ENCODE results near the gene TBC1D1. TPM values are rescaled to one million over a fixed set of nuclear protein-coding genes. Genes with fewer than 3 reads are reported as not detected.

TBC1D1 gene
- total and polyA plus RNA-seq, 8 donors, result 16.2 to 41.0 (median 24.6) TPM

GRCh38 chr4:38131371-38132091 is 240.6 kb downstream of the TBC1D1 start:
- TF ChIP-seq CTCF (IDR thresholded peaks at IDR 0.05), result no peak
- intact Hi-C loops (cut with DNase I), result no loop called here
- H3K4me1 ChIP-seq, result peaks cover 33 to 44% (median 40%) of the 10 kb centered on the region in 3 donors
- no peaks in the 10 kb centered on the region for H3K9me3 ChIP-seq
- no peak for FAIRE-seq
- H3K36me3 ChIP-seq, result no peaks in the 10 kb centered on the region
- ATAC-seq, result peak in 3 of 4 donors; percentile 3 to 20 (median 9)
- no peak overlapping the region for H3K4me3 ChIP-seq
- 42 to 48% methylated on average over 12 of the region's 12 CpGs for WGBS, 2 donors
- peak in 2 of 6 donors; percentile 32 to 41 for DNase-seq
- no peaks in the 10 kb centered on the region for H3K27me3 ChIP-seq
- H3K27ac ChIP-seq, result peak overlapping the region; percentile 46 to 86 (median 70)

DNA sequence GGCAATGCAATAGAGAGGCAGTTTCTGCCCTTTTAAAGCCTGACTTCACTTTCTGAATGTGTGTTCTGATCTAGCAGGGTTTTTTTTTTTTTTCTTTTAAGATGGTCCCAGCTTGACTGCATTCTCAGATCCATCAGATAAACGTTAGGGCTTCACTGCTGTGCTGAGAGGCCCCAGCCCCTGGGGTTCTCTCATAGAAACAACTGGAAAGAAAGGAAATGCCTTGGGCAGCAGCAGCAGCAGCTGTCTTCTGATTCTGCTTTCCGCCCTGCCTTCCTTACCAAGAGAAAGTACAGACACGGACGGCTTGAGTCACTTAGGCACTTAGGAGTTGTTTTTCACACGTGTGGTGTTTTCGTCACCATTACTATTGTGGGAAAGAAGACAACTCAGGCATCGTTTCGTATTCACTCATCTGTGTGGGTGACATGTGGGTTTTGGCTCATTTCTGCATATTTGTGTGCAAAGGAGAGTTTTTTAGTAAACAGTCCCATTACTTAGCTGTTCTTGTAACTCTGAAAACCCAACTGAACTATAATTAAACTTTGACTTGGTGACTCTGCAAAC is 241.3 kb downstream of the TBC1D1 start:
- intact Hi-C loops (cut with DNase I), result no loop called here
- ATAC-seq (peak; percentile 42 to 71 (median 47)), DNase-seq (peak in 3 of 6 donors; percentile 24 to 53 (median 31)), FAIRE-seq (no peak)
- Histone ChIP-seq H3K4me3 (no peak overlapping the region), H3K36me3 (no peaks in the 10 kb centered on the region), H3K27me3 (no peaks in the 10 kb centered on the region), H3K27ac (peak overlapping the region; percentile 46 to 86 (median 70)), H3K4me1 (peaks cover 33 to 44% (median 40%) of the 10 kb centered on the region in 3 donors), H3K9me3 (no peaks in the 10 kb centered on the region)
- TF ChIP-seq CTCF (IDR thresholded peaks at IDR 0.05), result no peak
- 9 to 11% methylated on average over 8 of the region's 8 CpGs for whole genome bisulfite sequencing, 2 donors

DNA sequence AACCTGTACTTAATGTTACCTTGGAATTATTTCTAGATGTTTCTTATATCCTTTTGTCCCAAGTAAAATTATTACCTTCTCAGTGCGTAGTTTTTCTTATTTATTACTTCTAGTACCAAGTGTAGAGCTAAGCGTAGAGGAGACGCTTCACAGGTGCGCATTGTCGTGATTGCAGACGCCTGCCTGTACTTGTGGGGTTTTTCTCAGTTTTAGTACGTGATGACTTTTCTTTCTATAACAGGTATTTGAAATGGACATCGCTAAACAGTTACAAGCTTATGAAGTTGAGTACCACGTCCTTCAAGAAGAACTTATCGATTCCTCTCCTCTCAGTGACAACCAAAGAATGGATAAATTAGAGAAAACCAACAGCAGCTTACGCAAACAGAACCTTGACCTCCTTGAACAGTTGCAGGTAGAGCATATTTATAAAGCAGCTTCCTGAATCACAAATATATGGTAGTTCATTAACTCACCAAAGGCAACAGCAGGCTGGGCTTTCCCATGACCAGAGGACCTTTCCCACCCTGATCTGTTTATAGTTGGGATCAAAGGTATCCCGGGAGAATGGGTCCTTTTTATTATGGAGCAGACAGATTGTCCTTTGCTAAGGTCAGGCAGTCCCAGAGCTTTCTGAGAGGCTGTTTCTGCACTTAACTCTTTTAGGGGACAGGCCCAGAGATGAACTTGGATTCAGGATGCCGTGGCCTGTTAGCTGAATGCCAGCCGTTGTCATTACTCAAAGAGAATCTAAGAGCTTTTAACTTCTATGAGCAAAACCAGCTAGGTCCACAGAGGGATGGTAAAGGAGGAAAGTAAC is 242.2 kb downstream of the TBC1D1 start:
- Histone ChIP-seq H3K27me3 (no peaks in the 10 kb centered on the region), H3K4me3 (no peak overlapping the region), H3K4me1 (peaks cover 33 to 44% (median 40%) of the 10 kb centered on the region in 3 donors), H3K9me3 (no peaks in the 10 kb centered on the region), H3K27ac (peak overlapping the region; percentile 46 to 86 (median 70)), H3K36me3 (no peaks in the 10 kb centered on the region)
- peak; percentile 86 to 94 (median 90) for ATAC-seq
- no peak for TF ChIP-seq CTCF (IDR thresholded peaks at IDR 0.05)
- 18 to 24% methylated on average over 14 of the region's 14 CpGs for WGBS, 2 donors
- FAIRE-seq, result peak; percentile 82
- DNase-seq, result peak in 4 of 6 donors; percentile 53 to 85 (median 74)
- intact Hi-C loops (cut with DNase I), result no loop called here

DNA sequence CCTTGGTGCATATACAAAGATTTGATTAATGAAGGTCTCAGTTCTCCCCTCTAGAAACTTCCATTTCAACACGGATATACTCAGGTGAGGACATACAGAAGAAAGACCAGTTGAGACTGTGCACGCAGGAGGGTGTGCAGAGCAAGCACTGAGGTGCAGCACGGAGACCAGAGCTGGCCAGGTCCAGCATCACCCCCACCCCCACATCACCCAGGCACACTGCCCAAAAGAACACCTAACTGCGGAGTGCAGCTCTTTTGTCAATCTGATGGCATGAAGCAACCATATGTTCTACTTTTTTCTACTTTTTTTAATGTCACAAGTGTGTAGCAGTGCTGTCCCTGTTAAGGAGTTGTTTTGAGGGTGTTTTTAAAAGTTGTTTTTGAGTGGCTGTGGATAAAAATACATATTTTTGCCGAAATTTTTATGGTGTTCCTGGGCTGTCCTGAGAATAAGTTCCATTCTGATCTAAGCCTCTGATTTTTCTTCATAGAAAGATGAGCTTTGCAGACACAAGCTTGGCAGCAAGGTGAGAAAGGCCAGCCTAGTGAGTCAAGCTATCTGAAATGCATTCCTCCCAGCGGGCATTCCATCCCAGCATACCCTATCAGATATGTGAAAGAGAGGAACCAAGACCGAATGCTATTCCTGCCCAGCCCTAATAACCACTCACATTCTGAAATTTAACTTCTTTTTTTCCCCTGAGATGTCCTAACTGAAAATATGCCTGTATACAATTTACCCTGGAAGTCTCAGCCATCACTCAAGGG is 243.0 kb downstream of the TBC1D1 start:
- WGBS, 2 donors, result 21 to 22% methylated on average over 7 of the region's 7 CpGs
- Histone ChIP-seq H3K36me3 (no peaks in the 10 kb centered on the region), H3K9me3 (no peaks in the 10 kb centered on the region), H3K4me3 (no peak overlapping the region), H3K4me1 (peaks cover 33 to 44% (median 40%) of the 10 kb centered on the region in 3 donors), H3K27ac (peak overlapping the region; percentile 46 to 86 (median 70)), H3K27me3 (no peaks in the 10 kb centered on the region)
- DNase-seq, result peak in 4 of 6 donors; percentile 60 to 77 (median 68)
- intact Hi-C loops (cut with DNase I), result no loop called here
- no peak for TF ChIP-seq CTCF (IDR thresholded peaks at IDR 0.05)
- FAIRE-seq, result no peak
- peak; percentile 46 to 66 (median 51) for ATAC-seq

Measured in pancreas (tissue), 10 donors.